Measurements from ENCODE around the gene AKAP13. TPM values are rescaled to one million over a fixed set of nuclear protein-coding genes. Genes with fewer than 3 reads are reported as not detected.
"Not testable (repeated sequence)": the region's sequence is repeated elsewhere in the genome, so short reads cannot be mapped to it uniquely, and the experiment has no call there.

AKAP13 gene
- polyA plus RNA-seq, 5 donors, result 73.8 to 98.5 (median 87.9) TPM

DNA sequence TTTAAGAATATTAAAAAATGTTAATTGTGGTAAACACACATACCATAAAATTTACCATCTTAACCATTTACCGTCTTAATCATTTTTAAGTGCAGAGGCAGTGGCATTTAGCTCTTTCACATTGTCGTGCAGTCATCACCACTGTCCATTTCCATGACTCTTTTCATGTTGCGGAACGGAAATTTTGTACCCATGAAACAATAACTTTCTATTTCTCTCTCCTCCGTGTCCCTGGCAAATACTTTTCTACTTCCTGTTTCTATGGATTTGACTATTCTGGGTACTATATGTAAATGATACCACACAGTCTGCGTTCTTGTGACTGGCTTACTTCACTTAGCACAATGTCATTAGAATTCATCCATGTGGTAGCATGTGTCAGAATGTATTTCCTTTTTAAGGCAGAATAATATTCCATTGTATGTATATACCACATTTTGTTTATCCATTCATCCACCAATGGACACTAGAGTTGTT lies 27.9 kb downstream of the AKAP13 start:
- DNase-seq, result no peak

DNA sequence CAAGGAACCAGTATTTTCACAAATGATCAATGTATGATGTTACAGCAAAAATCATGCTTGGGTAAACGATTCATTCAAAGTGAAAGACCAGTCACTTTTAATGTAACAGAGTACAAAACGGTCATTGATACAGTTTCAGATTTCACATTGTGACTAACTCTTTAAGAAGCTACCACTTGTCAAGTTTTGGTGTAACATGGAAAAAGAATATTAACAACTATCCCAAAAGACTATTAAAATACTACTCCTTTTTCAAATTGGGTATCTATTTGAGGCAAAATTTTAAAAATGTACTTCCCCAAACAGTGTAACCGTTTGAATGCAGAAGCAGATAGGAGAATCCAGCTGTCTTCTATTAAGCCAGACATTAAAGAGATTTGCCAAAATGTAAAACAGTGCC lies 31.7 kb downstream of the AKAP13 start:
- DNase-seq, result no peak

DNA sequence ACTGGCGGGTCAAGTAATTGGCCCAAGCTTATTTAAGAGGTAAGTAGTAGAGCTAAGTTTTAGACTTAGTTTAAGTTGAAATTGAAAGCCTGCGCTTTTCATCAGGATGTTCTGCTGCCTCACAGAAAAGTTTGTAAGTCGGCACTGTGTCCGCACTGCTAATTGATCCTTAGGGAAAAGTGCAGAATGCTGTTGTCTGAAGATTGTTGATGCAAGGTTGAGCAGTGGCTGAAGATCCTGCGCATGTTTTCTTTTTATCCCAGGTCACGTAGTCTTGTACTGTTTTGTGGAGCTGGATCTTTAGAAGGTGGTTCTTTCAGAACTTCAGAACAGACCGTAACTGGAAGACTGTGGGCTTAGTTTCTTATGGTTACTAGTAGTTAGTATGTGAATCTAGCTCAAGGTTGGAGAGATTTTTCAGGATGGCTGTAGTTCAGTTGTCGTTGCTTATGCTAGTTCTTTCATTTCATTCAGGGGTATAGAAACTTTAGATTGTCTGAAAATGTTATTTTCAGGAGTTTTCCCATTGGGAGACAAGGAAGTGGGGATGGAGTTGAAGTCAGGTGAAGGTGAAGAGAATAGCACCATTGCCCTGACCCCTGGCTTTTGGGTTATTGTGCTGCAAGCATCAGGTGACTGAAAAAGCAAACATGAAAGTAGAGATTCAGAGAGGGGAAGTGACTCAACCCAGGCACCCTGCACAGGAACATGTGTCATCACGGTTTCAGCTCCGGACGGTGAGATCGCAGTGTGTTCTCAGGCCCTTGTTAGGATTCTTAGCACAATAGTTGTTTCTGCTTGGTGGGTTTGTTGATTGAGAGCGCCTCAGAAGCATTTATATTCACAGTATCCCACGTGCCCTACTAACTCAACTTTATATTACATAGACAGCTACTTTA lies 32.8 kb downstream of the AKAP13 start:
- no peak for DNase-seq

DNA sequence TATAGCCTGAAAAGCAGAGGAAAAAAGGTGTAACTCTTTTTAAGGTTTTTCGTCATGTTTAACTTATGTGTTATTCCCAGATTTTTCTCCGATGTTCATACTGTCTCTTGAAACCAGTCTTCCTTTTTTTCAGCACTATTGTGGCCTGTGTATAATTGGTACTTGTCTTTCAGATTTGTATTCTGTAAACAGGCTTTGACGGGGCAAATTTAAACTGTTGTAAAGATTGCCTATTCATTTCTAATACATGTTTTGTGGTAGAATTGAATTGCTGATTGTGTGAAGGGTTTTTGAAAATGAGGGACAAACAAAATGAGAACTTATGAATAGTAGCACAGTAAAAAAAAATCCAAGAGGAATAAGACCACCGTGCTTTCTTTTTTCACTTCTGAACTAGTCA lies 33.6 kb downstream of the AKAP13 start:
- DNase-seq, result no peak

DNA sequence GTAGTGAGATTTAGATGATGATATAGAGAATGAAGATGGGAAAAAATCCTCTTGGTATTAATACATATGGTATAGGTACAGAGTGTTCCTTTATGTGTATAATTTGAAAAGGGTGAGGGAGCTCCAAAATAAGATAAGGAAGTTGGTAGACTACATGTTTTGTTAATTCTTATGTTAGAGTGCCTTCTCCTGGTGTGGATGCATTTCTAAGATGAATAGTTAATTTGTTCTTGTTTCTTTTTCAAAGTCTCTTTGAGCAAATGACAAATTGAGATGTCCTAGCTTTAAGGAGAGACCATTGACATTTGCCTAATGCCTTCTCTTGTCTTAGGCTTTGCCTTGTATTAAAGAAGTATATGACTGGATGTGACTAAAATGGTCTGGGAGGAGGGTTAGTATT lies 34.1 kb downstream of the AKAP13 start:
- DNase-seq, result no peak

DNA sequence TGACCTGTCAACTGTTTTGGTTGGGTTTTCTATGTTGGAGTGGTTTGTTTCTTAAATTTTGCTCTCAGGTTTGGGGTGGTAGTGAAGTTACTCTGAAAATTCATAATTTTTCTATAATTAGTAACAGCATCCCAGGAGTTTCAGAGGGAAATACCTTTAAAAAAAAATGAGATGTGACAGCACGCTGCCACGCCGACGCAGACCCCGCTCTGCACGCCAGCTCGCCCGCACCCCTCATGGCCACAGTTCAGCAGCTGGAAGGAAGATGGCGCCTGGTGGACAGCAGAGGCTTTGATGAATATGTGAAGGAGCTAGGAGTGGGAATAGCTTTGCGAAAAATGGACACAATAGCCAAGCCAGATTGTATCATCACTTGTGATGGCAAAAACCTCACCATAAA lies 34.6 kb downstream of the AKAP13 start:
- DNase-seq, result no peak

DNA sequence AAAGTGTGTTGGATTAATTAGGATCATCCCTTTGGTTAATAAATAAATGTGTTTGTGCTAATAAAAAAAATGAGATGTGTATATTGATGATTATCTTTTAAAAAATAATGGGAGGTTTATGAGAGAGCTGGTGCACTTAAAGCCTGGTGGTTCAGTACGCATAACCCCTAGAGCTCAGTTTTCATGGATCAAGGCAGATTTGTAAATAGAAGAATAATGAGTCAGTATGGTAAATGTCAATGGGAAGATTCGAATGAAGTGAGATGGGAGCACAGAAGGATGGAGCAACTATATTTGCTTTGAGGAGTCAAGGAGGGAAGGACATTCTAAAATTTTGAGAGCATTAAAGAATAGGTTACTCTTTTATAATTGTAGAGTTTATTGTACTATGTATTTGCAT lies 35.4 kb downstream of the AKAP13 start:
- DNase-seq, result no peak

DNA sequence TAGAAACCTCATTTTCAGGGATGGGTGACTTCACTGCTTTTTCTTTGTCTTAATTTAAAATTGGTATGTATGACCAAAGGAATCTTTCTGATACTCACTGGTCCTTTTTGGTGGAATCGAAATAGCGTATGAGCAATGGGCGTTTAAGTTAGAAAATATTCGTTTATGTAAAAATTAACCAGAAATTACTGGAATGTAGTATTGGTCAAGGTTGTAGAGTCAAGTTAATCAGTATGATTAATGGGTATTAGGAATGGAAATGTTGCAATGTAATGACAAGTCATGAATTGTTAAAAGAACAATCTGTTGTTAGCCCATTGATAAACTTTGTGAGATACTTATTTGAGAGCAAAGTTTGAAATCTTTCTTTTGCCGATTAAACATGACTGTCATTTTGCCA lies 36.9 kb downstream of the AKAP13 start:
- no peak for DNase-seq

DNA sequence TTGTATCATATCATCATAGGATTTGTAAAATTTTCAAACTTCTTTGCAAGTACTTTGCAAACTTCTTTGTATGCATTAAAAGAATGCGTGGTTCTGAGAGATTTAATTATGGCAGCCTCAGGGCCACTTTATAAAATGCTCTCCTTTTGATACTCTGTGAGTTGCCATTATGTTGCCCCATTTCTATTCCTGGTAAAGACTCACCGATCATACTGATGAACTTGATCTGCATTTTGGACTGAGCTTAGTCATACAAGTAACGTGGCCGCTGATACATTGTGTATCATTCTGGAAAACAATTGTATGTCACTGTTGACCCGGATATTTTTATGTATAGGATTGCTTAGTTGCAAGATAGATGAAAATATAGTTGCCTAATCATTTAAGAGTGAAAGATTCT lies 38.8 kb downstream of the AKAP13 start:
- no peak for DNase-seq

DNA sequence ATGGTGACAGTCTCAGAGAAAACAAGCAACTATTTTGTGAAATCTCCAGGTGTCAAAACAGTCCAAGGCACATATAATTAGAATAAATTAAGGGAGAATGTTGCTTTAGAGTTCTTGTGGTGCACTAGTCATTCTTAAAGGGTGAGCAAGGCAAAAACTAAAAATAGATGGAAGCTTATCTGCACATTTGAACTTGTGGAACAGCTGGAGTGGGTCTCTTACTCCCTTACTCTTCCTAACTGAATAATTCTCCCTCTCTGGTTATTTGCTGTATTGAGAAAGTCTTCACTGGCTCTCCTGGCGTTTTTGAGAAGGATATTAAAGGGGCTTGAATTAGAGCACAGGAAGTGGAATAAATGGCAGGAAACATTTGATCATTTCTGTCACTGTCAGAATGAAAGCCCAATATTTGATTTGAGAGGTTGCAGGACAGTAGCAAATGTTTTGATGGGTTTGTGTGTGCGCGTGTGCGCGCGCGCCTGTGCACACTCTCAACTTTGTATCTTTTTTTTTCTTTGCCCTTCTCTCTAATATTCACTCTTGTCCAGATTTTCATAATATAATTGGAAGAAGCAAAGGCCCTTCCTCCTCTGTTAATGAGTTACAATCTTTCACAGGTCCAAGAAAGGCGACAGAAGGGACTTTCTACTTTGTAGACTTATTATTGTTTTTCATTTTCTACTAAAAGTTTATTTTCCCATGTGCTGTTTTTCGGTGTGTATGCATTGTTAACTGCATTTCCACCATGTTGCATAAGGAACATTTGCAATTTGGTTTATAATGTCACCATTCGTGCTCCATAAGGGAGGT lies 40.9 kb downstream of the AKAP13 start:
- no peak for DNase-seq

DNA sequence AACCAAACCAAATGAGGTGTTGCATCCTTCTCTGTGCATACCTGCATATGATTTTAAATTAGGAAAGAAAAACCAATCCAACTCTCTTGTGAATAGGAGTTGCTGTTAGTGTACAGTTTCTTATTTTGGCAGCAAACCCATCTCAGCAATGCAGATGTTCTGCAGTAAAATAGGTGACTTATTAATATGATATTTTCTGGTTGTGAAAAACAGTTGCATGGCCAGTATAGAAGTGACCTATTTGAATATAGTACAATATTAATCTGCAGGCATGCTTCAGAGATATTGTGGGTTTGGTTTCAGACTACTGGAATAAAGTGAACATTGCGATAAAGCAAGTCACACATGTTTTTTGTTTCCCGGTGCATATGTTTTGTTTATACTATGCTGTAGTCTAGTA lies 42.2 kb downstream of the AKAP13 start:
- no peak for DNase-seq

DNA sequence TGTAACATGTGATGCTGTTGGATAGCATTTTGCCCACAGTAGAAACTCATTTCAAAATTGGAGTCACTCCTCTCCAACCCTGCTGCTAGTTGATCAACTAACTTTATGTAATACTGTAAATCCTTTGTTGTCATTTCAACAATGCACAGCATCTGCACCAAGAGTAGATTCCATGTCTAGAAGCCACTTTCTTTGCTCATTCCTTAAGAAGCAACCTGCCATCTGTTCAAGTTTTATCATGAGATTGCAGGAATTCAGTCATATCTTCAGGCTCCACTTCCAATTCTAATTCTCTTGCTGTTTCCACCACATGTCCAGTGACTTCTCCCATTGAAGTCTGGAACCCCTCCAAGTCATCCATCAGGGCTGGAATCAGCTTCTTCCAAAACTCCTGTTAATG lies 42.9 kb downstream of the AKAP13 start:
- no peak for DNase-seq

DNA sequence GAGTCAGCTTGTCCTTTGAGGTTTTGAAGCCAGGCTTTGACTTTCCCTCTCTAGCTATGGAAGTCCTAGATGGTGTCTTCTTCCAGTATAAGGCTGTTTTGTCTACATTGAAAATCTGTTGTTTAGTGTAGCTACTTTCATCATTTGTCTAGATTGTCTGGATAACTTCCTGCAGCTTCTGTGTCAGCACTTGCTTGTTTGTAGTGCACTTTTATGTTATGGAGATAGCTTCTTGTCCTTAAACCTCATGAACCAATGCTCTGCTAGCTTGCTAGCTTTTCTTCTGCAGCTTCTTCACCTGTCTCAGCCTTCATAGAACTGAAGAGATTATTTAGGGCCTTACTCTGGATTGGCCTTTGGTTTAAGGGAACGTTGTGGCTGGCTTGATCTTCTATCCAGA lies 43.8 kb downstream of the AKAP13 start:
- DNase-seq, result no peak

DNA sequence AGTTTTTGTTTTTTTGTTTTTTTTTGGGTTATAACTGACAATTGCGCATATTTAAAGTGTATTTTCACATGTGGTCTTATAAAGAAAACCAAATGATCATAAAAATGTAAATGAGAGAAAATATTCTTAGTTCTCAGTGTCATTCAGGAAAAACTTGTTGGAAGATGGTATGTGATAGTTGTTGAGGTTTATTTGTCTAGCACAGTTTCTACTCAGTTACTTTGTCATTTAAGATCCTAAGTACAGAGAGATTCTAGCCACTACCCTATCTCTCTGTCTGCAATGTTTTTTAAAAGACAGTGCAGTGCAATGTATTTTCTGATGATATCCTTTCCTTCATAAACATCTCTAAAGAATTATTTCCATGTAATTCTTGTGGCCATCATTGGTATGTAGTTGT lies 46.1 kb downstream of the AKAP13 start:
- DNase-seq, result no peak

DNA sequence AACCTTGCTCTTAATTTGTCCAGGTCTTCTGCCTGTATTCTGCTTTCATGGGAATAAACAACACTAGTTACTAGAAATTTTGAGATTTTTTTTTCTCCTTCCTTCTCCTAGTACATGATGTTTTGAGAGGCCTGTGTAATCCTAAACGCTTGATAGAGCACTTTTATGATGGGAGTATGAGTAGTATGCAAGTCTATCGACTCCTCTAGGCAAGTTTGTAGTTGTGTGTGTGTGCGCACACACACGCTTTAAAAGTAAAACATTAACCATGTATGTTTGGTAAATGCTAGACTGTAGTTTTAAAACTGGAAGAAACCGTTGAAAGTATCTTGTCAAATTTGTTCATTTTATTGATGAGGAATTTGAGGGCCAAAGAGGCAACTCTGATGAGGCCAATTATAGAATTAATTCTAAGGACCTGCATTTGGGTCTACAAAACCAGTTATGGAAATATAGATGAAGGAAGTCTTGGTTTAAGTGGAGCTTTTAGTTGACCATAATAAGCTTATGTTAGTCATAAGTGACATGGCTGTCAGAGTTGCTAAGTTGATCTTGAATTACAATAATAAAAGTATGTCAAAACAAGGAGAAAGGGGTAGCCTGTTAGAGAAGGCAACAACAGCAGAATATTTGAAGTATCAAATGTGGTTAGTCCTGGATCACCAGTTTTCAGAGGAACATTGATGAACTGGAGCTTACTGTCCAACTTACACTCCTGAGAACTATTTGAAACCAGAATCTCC lies 47.1 kb downstream of the AKAP13 start:
- no peak for DNase-seq

DNA sequence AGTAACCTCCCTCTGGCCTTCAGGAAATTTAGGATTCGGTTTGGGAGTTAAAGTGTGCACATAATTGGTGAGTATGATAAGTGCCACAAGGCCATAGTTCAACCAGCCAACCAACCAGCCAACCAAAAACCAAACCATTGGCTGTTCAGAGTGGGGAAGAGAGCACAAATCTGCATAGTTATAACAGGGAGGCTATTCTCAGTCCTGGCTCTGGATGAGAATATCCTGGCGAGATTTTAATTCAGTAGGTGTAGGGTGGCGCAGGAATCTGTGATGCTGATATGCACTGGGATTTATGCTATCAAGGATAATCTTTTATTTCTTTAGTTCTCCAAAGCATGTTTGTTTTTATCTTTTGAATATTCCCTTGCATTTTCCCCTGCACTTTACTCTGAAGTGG lies 49.1 kb downstream of the AKAP13 start:
- no peak for DNase-seq

DNA sequence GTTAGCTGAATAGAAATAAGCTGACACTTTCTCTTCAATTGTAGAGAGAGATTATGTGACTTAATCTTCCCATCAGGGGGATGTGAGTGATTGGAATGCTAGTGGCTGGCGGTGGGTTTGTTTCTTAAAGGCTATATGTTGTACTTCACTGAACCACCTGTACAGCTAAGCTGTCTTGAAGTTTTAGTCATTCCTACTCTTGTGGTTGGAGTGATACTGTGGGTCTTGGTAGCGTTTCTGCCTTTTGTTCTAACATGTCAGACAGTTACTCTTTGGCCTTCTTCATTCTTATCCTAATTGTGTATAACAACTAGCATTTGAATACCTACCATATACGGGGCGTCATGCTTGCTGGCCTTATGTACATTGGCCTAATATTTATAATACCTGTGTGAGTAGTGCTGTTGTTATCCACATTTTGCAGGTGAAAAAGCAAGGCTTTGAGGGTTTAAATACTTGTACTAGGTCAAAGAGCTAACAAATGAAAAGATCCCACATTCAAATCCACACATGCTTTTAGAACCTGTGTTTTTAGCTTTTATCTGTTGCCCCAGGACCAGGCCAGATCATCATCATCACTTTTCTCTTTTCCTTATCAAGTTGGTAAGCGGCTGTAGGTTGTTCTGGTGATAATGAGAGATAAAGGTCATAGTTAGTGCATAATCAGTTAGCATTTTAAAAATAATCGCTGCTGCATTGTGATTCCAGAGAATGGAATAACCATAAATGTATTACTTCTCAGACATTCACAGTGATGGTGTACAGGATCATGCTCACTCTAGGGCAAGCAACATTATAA lies 50.2 kb downstream of the AKAP13 start:
- no peak for DNase-seq

DNA sequence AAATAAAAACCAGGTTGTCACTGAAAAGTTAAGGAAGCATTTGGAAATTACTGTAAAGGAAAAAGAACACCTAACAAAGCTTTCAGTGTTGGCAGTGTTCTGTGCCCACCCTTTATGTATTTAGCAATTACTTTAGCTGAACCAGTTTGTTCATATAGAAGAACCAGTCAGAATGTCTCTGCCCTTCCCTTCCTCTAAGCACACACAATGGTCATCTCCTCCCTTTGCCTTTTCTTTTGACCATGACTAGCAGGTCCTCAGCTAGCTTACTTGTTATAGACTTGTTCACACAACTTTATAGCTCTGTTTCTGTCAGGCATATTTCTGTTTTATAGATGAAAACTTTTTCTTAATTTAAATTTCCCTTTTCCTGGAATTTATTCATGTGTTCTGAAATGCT lies 59.6 kb downstream of the AKAP13 start:
- no peak for DNase-seq

DNA sequence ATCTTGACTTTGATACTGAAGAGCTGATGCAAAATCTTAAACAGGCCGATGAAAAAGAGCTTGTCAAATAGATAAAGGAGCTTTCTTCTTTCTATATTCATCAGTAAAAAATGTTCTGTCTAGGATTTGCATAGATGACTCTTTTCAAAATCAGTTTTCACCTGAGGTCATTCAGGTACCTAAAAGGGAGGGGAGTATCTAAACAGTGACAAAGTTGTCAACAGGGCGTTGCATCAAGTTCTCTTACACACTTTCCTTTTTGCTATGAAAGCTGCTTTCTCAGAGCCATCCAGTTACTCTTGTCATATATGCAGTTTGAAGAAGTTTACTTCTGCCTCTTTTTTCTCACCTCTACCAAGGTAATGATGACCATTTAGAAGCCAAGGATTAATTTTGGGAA lies 60.0 kb downstream of the AKAP13 start:
- no peak for DNase-seq

DNA sequence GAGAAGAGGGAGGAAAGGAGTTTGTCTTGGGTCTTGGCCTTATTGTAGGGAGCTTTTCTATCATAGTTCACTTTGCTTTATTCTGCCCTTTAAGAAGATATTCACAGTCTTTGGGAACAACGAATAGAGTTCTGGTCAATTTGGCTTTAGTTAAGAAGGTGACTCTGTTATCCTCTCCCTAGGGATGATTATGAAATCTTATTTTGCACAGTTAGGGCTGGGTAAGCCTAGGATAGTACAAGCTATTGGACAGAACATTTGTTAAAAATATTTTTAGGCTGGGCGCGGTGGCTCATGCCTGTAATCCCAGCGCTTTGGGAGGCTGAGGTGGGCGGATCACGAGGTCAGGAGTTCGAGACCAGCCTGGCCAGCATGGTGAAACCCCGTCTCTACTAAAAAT lies 61.5 kb downstream of the AKAP13 start:
- not testable (repeated sequence) for DNase-seq

DNA sequence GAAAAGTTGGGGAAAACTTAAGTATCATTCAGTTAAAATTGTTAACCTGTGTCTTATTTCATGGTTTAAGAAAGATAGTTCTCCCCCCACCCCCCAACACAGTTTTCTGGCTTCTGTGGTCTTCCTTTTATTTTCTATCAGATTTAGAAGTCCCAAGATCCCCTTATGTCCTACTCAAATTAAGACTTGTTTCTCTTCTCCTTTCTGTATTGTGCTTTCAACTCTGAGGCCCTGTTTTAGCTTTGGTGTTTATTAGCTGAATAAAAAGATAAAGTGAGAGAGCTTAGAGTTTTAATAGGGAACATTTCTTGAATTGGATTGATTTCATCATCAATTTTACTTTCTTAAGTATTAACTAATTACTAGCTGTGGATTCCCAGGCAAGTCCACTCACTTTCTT lies 62.6 kb downstream of the AKAP13 start:
- no peak for DNase-seq
